DMS153 (cell line): ENCODE results near the gene IMMP2L.

Experiments
- DNase-seq: peaks from one replicate; lab custom pipeline; 2025; lab: John Stamatoyannopoulos, UW

Gene IMMP2L

DNA sequence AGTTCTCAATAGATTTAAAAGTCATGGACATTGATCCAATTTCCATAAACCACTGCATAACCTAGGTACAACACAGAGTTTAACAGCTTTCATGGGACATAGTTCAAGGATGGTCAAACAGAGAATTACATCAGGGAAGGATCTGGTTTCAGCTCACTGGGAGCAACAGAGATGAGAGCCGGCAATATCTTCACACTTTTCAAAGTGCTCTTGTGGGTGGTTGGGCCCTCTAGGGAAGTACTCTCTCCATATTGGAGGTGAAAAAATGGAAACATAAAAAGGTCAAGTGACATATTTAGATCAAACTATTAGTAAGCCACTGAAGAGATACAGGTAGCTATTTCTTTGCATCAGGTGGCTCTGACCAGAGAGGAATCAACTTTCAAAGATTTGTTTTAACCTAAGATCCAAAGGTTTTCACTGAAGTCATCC lies 533.1 kb downstream of the IMMP2L start:
- DNase-seq = no peak

DNA sequence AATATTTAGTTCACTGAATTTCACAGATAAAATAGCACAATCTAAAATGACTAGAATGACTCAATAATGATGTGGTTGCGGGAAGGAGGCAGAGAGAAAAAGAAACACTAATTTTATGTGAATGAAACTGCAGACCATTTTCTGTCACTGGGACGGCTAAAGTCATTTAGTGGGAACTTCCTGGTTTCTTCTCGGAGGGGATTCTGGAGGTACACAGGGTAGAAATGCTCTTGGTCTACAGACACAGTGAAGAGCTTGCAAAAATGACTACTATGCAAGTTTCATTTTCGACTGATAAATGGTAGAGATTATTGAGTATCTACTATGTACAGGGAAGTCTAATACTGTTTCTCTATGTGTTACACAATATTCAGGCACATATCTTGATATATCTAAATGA lies 534.9 kb downstream of the IMMP2L start:
- no peak for DNase-seq

DNA sequence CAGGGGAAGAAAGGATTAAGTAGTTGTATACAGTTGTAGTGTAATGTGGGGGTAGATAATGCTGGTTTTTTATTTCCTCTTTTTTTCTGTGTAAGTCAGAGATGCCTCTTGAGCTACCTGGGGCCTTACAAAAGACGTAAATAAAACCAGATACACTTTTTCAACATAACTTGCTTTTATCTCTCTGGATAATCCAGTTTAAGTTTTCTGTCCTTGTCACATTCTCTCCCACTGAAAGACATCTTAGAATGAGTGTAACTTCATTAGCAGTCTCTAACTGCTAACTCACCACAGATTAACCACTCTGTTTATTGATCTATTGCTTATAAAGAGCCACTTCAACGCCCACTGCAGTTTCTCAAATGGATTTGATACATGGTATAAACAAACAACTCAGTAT lies 535.5 kb downstream of the IMMP2L start:
- no peak for DNase-seq

DNA sequence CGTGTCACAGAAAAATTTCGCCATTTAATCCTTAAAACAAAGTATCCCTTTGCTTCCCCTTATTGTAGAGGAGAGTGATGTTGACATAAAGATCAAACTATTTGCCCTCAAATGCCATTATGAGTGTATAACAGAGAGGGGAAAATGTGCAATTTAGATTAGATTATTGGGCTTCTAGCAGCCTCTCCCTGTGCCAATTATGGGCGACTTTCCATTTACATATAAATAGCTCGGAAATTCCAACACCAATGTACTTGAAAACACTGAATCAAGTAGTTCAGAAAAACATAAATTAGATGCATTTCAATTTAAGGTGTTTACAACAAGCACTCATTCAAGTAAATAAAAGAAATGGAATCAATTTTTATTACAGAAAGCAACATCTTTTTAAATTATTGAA lies 535.9 kb downstream of the IMMP2L start:
- no peak for DNase-seq

DNA sequence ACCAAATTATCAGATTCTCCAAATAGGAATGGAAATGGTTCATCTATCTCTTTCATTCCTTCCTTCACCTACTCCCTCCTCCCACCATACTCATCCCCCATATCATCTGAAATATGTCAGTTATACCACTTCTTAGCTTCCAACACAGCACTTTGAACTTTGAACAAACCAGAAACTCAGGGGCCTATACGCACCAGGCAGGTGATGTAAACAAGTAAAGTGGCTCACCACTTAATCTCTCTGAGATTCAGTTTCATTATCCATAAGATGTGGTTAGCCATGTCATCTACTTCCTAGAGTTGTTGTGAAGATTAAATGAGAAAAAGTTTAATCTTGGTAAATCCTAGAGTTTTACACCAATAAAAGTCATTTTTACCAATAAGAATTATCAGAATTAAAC lies 537.3 kb downstream of the IMMP2L start:
- no peak for DNase-seq

DNA sequence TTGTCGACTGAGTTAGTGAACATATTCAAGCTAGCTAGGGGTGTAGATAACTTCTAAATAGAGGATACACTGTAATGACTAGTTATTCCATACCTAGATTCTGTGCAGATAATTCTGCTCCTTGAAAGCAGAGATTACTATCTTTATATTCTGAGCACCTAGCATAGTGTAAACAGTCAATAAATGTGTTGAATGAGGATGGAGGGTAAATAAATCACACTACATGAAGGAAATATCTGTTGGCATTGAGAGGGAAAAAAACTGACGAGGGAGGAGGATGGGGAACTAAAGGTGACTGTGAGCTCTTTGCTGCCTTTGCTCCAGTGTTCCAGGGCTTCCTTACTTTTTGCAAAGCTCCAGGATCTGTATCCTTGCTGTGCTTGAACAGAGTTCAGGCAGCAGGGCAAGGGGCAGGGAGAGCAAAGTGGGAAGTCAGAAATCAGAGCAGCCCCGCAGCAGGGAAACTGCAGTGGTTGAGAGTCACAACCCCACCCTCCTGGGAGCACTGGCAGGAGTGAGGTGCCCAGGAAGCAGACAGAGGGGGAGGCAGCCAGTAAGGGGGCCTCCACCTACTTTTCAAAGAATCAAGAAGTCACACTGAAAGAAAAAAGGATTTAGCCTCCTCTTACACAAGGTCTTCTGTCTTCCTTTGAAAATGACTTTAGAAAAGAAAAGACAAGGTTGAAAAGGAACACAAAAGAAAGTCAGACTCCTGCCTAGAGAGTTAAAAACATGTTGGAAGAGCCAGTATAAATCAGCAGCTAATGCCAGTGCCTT lies 543.1 kb downstream of the IMMP2L start:
- no peak for DNase-seq

DNA sequence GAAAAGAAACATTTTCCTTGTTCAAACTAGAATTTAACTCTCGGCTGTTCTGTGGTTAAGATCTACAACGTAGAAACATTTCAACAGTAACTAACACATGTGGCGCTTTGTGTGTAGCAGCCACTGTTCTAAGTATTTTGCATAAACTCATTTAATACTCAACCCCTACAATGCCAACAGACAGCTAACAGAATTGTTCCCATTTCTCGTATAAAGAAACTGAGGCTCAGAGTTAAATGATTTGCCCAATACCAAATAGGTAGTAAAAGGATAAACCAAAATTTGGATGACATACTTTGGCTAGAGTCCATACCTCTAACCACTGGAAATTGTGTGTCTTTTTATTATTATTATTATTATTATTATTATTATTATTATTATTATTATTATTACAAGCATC lies 543.8 kb downstream of the IMMP2L start:
- DNase-seq = no peak

DNA sequence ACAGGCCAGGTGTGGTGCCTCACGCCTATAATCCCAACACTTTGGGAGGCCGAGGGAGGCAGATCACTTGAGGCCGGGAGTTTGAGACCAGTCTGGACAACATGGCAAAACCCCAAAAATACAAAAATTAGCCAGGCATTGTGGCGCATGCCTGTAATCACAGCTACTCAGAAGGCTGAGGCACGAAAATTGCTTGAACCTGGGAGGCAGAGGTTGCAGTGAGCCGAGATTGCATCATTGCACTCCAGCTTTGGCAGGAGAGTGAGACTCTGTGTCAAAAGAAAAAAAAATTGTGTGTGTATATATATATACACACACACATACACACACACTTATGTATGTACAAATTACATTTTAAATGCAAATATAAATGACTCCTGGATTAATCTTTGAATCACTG lies 548.2 kb downstream of the IMMP2L start:
- no peak for DNase-seq

DNA sequence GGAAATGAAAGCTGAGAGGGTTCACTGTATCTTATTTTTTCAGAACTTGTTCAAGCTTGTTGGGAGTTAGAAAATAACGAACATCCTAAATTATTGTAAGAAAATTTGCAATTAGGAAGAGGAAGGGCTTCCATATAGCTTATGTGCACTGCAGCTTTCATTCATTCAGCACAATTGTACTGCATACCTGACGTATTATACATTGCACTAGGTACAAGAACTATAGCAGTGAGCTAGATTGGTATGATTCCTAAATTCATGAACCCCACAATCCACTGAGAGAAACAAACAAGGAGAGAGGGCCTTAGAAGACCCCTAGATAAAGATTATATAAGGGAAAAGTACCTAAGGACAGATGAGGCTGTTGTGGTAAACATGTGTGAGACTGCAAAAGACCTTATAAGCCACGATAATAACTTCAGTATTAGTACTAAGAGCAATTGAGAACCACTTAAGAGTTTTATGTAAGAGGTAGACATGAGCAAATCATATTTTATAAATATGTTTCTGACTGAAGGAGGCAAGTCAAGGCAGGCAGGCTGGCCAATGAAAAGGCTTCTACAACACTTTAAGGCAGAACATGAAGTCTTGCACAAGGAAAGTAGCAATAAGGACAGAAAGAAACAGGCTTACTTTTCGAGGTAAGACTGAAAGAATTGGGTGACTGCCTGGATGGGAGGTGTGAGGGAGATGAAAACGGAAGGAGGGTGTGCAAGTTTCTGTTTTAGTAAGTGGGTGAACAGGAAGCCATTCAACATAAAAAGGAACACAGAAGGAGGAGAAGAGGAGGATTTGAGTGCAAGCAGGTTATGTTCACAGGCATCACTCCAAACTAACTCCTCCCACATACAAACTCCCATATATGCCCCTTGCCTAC lies 549.3 kb downstream of the IMMP2L start:
- DNase-seq = no peak

DNA sequence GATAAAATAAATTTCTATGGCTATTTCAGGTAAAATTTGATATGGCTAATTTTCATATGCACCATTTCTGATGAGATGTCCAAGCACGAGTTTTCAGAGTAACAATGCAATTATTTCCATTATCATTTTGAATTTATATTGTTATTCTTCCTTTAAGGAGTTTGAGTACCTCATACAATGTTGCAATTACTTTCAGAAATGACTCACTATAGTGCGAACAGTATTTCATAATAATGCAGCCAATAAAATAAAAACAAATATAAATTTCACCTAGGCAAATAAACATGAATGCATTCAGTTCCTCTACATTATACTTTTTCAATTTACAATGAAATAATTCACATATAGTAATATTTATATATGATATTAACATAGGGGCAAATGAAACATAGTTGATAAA lies 550.1 kb downstream of the IMMP2L start:
- DNase-seq = no peak

DNA sequence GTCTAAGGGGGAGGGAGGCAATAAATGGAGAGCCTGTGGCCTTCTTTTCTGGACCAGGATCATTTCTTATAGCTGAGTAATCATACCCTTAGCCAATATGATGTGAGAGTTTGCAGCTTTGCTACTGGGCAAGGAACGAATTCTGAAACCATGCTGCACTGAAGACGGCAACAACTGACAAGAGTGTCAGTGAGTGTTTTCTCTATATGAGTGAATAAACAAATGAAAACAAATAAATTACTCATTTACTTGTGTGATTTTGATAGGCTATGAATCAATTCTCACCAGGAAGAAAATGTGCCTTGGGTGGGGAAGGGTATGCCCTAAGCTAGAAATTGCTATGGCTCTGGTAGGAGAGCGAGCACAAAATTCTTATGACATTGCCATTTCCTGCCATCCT lies 550.8 kb downstream of the IMMP2L start:
- DNase-seq = no peak

DNA sequence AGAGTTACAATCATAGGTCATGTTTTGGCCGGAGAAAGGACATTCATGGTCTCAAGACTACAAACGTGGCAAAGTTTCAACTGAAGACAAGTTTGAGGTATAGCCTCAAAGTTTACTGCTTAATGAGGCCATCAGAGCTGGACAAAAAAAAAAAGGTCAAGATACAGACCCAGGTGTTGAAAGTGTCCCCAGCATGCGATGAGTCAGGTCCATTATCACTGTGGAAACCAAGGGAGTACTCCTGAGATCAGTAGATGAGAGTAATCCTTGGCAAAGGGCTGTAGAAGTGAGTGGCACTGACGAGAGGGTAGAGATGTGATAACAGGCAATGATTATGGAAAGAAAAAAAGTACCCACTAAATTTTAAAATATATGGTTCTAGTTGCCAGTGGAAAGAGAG lies 551.5 kb downstream of the IMMP2L start:
- no peak for DNase-seq

DNA sequence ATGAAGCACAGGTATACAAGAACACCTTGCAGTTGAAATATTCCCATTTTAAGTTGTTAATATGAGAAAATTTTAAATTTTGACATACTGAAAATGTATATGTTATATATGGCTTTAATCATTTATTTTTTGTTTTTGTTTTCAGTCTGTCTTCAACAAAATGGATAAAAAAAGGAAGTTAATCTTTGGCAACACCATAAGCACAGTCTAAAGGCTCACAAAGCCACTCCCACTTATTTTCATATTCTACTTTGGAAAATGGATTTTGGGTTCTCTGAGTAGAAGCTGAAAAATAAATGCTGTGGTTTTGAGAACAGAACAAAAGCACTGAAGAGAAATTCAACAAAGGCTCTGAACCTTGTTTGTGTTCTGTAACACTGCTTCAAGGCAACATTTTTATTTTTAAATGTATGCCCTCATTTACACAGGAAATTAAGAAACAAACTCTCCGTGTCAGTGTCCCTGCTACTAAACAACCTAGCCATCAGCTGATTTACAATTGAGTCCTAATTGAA lies 552.7 kb downstream of the IMMP2L start:
- no peak for DNase-seq

DNA sequence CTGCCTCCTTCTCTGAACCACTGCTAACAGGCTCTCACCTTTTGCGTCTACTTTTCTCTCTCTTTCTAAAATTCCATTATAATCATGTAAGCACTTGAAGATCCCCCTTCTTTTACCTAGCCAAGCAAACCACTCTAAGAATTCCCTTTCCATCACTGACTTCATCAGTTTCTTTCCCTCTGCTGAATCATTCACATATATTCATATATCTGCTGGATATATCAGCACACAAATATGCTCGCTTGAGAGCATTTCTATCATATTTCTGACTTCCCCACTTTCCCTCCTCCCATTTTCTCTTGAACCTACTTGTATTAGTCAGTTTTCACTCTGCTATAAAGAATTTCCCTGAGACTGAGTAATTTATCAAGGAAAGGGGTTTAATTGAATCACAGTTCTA lies 555.6 kb downstream of the IMMP2L start:
- no peak for DNase-seq

DNA sequence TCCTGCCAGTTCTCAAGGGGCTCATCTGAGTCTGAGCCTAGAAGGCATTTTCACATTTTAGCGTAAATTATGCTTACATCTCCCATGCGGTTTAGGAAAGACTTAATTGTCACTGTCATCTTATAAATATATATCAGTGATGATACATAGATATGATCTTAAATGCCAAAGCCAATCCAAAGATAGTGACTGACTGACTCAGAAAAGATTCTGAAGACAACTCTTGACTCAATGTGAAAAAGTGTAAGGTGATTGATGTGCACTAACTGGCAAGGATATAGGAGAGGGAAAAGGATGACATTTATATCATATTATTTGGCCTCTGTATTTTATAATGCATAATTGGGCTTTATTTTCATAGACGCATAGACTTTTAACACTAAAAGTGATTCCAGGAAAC lies 556.3 kb downstream of the IMMP2L start:
- no peak for DNase-seq

DNA sequence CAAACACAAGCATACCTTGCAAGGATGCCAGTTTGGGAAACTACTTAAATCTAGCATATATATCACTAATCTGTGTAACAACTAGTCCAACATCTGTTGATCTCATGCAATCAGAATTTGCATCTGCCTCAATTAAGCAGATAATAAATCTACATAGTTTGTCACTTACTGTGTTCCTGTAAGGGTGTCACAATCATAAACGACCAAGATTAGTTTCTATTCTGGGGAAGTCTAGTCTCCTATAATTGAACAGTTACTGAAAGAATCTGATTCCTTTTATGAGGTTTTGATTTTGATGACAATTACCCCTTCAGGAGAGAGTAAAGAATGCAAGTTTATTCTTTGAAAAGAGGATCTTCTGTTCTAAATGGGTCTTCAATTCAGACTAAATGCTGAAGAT lies 556.8 kb downstream of the IMMP2L start:
- no peak for DNase-seq

DNA sequence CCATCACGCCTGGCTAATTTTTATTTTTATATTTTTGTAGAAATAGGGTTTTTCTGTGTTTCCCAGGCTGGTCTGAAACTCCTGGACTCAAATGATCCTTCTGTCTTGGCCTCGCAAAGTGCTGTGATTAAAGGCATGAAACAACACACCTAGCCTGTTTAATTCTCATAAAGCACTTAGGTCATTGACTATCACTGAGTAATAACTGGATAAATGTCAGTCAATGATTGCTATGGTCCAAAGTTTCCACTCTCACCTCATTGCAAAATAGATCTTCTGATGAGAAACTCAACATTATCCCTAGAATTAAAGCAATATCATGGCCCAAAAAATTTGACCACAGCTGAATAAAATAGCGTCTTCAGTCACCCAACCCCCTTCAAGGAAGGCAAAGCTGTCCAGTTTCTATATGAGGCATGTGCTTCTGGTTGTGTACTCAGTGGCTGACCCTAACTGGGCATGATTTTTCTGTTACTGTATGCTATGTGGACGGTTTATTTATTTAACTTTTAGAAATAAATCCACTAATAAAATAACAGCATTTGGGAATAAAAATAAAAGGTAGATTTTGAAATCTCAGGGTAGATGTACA lies 557.9 kb downstream of the IMMP2L start:
- no peak for DNase-seq

DNA sequence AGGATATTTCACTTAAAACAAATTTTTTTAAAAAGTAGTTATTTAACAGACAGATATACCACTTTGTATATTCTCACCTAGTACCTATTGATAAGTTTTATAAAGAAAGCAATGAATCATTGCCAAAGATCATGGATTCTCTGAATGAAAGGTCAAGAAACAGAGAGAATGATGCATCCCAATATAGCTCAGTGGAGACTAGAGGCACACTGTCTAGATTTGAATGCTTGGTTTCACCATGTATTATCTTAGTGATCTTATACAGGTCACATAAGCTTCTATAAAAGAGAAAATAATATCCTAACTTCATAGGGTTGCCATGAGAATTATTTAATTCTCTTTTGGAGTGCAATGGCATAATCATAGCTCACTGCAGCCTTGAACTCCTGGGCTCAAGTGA lies 558.4 kb downstream of the IMMP2L start:
- no peak for DNase-seq

DNA sequence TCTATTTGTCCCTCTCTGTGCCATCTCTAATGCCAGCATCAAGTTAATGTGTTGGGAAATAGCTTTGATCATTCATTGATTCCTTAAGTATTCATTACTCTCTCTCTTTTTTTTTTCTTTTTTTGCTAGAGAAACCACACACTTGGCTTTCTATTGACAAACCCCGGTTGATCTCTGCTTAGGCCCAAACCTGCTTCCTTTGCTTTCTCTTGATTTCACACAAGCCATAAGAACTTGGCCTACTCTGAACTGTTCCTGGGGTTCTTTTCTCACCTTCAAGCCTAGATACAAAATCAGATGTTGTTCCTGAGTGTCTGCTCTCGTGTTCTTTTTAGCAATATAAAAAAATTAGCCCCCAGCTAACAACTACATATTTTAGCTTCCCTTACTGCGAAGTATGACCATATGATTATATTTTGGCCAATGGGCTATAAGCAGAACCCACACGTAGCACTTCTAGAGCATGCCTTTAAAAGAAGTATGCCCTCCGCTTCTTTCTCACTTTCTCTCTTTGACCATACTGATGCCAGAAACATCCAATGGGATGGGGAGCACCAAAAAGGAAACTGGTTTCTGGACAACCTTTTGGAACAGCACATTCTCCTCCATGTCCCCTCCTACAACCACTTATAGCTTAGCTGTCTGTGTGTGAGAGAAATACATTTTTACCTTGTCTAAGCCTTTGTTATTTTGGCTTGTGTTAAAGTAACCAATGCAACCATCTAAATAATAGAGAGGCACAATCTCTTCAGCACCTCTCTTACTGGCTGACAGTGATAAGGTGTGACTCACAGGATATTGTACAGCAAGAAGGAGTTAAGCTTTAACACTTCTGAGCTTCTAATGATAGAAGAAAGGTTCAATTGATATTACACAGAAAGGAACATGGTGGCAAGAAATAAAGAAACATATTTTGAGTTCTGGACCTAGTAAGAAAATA lies 568.0 kb downstream of the IMMP2L start:
- DNase-seq = no peak

DNA sequence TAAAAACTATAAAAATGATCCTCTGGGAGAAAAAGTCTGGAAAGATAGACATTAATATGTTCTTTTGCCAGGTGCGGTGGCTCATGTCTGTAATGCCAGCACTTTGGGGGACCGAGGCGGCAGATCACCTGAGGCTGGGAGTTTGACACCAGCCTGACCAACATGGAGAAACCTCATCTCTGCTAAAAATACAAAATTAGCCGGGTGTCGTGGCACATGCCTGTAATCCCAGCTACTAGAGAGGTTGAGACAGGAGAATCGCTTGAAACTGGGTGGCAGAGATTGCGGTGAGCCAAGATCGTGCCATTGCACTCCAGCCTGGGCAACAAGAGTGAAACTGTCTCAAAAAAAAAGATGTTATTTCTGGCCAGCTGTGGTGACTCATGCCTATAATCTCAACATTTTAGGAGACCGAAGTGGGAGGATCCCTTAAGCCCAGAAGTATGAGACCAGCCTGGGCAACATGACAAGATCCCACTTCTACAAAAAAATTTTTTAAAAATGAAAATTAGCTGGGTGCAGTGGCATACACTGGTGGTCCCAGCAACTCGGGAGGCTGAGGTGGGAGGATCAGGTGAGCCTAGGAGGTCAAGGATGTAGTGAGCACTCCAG lies 573.3 kb downstream of the IMMP2L start:
- DNase-seq = no peak

DNA sequence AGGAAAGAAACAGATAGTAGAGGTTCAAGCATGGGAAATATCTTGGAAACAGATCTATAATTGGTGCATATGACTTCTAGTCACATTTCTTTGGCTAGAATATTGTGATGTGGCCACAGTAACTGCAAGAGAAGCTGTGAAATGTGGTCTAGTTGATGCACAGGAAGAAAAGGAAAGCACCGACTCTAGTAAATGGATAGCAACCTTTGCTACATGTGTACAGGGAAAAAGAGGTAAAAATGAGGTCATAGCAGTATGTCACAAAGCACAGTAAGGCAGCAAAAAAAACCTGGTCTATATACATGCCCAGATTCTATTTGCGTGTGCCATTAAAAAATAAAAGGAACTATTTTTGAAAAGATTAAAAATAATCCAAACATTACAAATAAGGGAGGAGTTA lies 573.9 kb downstream of the IMMP2L start:
- DNase-seq = no peak
